IPS-NIHi7 (cell line): ENCODE data around the gene CHAF1B.
A peak's percentile ranks its signal among the peaks of the same experiment; 100 is the strongest.

Source experiments
- DNase-seq: peaks from one replicate; pipeline ENCODE4 v3.0.0; 2012; ENCODE audit warnings: mixed read lengths; ENCODE audit errors: extremely low spot score

Gene CHAF1B

DNA sequence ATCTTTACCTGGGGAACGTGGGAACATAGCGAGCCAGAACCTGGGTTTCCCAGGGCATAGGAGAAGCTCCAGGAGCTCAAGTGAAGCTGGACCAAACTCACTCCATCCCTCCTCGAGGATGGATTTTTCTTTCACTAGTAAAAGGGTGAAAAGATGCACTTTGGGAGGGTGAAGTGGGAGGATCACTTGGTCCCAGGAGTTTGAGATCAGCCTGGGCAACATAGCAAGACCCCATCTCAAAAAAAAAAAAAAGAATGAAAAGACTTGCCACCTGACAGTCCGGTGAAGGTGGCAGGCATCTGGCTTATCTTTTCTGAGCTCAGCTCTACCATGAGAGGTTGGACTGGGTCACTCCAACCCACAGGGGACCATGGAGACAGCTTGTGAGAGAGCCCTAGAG is 42.3 kb downstream of the CHAF1B start:
- DNase-seq: no peak

DNA sequence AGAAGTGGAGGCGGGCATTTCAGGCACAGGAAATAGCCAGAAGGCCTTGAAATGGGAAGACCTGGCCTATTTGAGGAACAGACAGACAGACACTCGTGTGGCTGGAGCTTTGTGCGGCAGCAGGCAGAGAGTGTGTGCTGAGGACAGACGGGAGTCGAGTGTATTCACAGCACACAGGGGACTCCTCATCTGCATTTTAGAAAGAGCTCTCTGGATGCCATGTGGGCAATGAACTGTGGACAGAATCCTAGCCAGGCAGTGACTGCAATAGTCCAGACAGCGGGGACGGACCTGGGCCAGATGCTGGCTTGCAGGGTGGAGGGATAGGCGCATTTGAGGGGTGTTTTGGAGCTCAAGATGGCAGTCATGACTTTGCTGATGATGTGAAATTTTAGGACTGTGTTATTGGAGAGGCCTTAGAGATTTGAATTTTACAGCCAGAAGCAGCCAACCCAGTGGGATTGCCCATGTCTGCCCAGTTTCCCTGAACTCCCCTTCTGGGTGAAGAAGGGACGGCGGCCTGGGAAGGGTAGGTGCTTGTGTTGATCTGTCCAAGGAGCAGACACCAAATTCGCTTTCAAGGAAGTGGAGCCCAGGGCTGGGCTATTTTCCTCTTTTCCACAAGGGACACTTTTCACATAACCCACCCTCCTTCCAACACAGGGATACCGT is 43.7 kb downstream of the CHAF1B start:
- DNase-seq: no peak

DNA sequence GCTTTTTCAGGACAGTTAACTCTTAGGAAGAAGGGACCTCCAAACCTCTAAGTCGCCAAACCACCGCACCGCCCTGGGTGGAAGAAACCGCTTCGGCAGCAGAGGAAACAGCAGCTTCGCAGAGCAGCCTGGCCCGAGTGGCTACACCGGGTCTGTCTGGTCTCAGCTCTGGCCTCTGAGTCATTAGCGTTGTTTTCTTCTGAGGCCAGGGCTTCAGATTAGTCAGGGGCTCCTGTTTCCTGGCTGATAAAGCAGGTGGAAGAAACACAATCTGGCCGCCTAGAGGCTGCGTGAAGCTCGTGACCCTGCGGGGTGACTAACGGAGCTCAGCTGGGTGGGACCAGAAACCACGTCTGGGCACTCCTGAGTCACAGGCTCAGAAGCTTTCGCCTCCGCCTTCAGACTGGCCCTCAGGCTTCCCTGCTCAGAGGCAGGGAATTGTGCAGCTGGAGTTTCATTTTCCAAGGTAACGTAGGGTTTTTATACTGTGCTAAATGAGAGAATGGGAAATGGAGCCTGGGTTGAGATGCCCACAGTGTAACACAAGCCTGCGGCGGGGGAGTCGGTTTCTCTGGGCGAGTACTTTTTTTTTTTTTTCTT is 44.9 kb downstream of the CHAF1B start:
- DNase-seq: peak; percentile 85

DNA sequence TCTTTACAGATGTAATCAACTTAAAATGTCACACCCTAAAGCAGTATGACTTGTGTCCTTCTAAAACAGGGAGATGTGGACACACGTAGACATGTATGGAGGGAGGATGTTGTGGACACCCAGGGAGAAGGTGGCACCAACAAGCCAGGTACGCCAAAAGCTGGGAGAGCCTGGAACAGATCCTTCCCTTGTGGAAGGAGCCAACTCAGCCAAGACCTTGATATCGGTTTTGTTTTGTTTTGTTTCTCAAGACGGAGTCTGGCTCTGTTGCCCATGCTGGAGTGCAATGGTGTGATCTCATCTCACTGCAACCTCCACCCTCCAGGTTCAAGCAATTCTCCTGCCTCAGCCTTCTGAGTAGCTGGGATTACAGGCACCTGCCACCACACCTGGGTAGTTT is 45.6 kb downstream of the CHAF1B start:
- DNase-seq: no peak

DNA sequence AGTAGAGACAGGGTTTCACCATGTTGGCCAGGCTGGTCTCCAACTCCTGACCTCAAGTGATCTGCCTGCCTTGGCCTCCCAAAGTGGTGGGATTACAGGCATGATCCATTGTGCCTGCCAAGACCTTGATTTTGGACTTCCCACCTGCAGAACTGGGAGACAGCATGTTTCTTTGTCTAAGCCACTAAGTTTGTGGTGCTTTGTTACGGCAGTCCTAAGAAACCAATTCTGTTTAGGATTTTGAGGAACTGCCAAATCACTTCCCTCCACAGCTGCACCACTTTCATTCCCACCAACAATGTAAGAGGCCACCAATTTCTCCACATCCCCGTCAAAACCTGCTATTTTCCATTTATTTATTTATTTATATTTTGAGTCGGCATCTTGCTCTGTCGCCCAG is 46.1 kb downstream of the CHAF1B start:
- DNase-seq: no peak

DNA sequence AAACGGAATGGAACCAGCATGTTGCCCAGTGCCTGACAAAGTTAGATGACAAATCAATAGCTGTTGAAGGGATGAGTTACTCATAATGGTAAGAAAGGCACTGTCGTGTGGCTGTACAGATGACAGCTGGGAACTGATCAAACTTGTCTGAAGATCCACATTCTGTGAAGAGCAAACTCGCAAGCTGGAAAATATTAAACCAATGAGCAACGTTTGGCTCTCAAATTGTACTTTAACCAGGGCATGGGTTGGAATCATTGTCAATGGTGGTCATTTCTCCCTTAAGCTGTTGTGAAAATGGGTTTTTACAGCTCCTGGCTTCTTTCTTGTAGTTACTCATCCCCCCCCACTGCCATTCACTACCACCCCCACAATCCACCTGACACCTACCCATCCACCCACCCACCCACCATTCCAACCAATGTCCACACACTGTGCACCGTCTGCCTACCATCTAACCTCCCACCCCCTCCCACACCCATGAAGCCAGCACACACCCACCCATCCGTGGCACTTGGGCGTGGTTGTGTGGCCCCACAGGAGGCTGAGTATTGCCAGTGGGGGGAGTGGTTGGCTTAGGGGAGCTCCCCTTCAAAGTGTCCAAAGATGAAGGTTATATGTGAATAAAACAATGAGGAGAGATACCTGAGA is 48.0 kb downstream of the CHAF1B start:
- DNase-seq: no peak

DNA sequence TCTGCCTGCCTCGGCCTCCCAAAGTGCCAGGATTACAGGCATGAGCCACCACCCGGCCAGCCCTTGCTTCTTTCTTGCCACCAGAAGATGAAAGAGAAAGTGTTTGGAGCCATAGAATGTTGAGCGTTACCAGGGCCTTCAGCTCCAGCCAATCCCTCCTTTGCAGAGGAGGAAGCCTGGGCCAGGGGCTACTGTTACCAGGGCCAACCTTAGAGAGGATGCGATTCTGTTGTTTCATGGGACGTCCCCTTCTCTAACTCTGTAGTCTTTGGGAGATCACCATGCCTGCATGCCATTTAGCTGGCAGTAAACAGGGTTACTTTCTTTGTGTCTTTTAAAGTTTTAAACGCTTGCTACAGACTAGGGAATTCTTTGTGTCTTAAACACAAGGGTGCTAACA is 49.0 kb downstream of the CHAF1B start:
- no peak for DNase-seq

DNA sequence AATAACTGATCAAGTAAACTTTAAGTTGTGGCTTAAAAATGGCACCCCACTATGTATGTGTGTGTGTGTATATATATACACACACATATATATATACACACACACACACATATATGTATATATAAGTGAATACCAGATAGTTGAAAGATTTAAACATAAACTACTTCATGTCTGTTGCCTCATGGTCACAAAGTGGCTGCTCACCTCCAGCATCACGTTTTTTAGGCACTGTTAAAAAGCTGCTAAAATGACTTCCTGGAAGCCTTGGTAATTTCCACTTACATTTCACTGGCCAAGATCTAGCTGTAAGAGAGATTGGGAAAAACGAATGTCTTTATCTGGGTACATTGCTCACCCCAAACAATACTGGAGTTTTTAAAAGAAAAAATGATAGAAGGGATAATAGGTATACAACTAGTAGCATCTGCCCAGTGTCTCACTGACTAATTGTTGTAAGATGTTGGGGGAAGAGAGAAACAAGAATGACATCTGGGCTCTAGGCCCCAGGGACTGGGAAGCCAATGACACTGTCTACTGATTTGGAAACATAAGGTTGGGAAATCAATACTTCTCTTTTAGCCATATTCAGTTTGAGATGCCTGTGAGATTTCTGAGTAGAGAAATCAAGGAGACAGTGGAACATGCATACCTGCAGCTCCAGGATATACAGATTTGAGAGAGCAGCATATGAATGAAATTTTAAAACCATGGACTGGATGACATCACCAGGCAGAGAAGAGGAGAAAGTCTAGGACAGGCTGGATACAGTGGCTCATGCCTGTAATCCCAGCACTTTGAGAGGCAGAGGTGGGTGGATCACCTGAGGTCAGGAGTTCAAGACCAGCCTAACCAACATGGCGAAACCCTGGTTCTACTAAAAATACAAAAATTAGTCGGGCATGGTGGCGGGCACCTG is 51.9 kb downstream of the CHAF1B start:
- DNase-seq: no peak

DNA sequence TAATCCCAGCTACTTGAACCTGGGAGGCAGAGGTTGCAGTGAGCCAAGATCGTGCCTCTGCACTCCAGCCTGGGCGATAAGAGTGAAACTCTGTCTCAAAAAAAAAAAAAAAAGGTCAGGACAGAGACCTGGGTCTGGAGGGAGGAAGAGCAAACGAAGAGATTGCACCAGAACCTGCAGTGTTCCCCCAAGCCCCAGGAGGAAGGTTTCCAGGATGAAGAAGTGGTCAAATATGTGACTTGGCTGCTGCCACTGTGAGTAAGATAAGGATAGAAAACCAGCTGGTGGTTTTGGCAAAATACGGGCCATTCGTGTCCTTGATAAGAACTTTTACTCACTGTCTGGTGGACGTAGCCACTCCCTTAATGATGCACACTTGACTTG is 52.5 kb downstream of the CHAF1B start:
- no peak for DNase-seq

DNA sequence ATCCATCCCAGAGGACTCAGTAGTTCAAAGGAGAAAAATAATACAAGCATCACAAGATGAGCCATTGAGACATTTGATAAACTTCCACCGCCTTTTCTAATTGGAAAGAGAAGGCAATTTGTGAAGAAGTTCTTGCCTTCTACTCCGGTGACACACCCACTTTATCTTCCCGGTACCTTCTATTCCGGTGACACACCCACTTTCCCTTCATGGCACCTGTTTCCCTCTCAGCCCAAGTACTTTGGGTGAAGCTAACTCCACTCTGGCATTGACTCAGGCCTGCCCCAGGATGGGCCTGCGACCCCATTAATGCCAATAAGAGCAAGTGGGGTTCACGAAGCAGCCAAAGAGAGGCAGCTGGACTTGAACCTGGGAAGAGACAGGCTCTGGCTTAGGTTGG is 56.5 kb downstream of the CHAF1B start:
- DNase-seq: no peak

DNA sequence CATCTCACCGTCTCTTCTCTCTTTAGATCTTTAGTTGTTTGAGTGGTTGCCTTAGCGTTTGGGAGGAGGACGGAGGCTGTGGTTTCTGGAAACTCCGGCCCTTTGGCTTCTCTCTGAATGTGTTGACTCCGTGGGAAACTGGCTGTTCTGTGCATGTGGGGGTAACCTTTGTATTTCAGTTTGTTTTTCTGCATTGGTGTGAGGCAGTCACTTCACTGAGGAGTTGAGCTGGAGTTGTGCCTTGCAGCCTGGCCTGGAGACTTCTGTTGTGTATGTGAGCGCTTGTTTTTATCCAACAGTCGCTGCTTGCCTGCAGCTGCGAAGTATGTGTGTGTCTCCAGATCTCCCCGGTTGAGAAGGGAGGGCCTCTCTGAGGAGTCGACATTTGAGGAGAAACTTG is 61.1 kb downstream of the CHAF1B start:
- no peak for DNase-seq

DNA sequence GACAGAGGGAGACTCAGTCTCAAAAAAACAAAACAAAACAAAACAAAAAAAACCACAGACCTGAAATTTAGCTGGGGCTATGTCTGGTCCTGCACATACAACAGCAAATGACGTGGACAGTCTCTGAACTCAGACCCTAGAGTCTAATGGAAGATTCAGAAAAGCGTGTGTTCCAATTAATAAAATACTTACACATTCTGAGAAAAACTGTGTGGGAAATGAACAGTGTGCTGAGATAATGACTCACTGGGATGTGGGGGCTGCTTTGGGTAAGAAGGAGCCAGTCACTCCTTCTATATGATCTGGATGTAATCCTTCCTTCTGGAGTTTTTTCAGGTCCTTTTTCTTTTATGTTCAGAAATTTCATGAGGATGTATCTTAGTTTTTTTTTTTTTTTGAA is 65.3 kb downstream of the CHAF1B start:
- DNase-seq: no peak

DNA sequence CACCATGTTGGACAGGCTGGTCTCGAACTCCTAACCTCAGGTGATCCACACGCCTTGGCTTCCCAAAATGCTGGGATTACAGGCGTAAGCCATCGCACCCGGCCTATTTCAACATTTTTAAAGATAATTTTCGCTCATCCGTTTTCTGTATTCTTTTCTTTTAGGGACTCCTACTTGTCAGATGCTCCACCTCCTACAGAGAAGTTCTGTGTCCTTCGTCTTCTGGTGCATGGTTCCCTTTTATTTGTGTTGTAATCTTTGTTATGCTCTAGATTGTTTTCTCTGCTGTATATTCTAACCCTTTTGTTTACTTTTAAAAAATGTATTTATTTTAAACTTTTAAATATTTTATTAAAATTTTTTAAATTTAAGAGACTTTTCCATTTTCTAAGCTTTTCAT is 66.3 kb downstream of the CHAF1B start:
- DNase-seq: no peak

DNA sequence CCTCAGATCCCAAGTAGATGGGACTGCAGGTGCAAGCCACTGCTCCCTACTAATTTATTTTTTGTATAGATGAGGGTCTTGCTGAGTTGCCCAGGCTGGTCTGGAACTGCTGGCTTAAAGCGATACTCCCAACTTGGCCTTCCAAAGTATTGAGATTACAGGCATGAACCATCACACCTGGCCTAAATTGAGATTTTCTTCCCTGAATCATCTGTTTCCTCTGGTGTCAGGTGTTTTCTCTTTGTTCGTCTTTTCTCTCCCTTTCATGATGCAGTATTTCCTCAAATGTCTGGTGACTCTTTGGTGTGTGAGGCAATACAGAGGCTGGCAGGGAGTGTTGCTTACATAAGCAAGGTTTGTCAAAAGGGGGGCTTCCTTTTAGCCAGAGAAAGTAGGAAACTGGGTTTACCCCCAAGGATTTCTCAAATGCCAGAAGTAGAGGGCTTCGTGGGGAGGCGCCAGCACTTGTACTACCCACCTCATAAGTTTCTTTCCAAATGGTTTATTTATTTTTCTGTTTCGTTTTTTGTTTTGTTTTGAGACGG is 67.2 kb downstream of the CHAF1B start:
- no peak for DNase-seq

DNA sequence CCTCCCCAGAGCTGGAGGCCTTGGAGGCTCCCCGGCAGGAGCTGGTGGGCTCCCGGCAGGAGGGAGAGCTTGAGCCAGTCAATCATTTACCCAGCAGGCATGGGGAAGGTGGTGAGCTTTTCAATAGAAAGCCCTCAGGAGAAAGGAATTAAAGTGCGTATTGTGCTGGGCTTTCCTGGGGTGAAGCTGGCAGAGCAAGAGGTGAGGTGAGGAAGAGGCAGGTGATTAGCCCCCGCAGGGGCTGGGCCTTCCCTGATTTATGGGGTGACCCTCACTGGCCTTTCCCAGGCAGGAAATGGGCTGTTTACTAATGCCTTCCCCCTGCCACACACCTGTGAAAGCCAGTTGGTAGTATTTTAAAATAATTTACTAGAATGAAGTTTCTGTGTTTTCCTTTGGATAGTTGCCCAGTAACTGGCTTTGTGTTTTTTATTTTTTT is 68.9 kb downstream of the CHAF1B start:
- DNase-seq: no peak

DNA sequence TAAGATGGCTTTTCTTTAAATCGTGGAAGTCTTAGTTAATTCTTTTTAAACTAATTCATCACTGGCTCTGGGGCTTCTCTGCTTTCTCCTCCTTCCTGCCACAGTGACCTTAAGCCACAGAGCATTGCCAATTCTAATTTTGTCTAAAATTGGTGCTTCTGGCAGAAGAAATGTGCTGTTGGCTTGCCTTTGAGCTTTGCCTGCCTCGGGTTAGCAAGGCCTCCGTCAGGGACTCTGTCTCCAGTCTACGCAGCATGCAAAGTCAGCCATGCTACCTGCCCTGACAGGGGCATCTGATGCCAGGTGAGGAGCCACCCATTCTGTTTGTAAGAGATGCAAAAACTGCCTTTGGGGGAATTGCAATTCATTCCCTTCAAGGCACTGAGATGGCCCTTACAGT is 69.5 kb downstream of the CHAF1B start:
- no peak for DNase-seq

DNA sequence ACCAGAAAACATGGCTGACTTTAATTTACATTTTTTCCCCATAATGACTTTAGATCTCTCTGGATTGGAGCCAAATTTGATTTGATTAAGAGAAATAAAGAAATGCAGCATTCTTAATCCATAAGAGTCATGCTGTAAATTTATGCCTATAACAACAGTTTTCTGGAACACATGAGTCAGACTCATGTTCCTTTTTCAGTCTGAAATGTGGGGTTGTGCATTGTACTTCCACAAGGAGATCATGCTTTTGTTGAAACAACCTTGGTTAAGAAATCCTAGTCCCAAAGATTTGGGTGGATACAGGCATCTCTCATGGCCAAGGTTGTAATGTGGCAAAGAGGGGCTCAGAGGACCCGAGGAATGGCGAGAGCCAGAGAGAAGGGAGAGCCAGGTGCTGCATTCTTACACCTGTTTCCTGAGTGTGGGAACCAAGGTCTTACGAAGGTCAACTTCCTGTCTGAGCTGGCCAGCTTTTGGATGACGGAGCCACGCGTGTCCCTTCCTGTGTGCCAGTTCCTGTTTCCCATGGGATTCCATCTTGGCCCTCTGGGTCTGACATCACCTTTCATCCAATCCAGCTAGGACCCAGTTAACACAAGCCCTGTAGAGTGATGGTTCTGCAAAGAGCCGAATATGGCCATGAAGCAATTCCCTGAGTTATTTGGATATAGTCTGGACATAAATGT is 71.7 kb downstream of the CHAF1B start:
- DNase-seq: no peak

DNA sequence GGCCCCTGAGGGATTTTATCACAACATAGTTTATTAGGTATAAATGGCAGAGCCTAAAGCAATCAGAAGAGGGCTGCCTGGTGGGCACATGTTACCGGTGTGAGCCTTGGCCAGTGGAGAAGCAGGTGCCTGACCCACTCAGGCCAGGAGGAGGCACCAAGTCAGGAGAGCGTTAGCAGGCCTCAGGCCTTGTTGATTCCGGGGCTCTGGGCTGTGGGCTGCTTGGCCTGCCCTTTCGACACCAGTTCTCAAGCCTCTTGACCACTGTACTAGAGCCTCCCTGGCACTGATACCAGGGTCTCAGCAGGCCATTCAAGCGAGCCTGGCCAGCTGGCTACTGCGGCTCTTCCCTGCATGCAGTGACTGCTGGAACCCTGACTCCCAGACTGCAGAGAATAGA is 73.9 kb downstream of the CHAF1B start:
- no peak for DNase-seq

DNA sequence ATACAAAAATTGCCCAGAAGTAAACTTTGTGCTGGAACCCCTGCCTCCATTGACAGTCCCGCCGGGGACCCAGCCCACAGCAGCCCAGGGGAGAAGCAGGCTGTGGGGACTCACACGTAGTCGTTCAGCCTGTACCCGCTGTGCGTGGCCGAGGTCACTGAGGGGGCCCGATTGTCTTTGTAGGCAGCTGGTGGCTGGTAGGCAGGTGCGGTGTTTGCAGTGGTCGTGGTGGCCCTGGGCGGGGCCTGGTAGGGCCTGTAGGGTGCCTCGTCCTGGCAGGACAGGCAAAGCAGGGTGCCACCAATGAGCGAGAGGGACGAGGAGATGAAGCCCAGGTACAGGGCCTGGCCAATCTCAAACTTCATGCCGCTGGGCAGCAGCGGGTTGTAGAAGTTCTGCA is 75.7 kb downstream of the CHAF1B start:
- DNase-seq: no peak

DNA sequence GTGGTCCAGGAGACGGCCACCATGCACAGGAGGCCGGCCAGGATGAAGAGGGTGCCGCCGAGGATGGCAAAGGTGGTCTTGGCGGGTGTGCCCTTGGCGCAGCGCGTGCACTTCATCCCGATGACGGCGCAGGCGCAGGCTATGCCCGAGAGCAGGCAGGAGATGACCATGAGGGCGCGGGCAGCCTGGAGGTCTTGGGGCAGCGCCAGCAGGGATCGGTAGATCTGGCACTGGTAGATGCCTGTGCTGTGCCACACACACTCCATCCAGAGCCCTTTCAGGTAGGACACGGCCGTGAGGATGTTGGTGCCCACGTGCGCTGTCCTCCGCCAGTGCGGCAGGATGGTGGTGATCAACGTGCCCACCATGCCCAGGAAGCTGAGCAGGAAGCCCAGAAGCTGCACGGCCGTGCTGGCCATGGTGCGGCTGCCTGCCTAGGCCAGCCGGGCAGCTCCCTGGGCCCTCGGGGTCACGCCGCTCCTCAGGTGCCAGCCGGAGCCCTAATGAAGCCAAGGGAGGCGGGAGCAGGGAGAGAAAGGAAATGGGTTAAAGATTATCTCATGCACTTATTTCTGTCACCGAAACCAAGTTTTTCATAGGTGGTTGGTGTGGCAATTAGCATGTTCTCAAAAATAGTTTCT is 76.2 kb downstream of the CHAF1B start:
- no peak for DNase-seq

DNA sequence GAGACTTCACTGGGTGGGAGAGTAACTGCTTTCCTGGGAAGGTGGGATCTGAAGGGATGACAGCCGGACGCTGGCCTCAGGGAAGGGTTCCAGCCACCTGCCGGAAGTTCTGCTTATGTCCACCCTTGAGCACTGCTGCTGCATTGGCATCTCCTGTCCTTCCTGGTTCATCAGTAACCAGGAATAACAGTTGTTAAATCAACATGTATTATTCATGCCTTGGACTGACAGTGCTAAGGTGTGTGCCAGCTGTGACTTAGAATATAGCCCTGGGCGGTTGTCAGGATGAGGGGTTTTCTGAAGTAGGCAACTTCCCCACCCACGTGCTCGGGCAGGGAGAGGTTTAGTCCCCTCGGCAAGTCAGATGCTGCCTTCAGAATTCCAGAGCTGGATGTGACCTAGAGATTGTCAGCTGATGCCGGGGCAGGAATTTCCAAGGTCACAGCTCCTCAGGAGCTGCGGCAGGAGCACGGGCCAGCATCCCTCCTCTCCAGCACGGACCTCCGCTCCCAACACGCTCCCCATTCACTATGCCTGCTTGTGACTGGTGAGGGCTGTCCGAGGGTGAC is 76.8 kb downstream of the CHAF1B start:
- no peak for DNase-seq
